22Rv1 (cell line): ENCODE results near the gene NLRP5.

Experiments used
- ZFX ChIP-seq: fragments of 450-650 bp; IDR thresholded peaks from 2 replicates; pipeline ENCODE4 v1.6.1; 2017; ENCODE audit warnings: antibody characterized with exemption, borderline replicate concordance
- TF ChIP-seq, protein P1 (sequence below): fragments of 450-650 bp; IDR thresholded peaks from 2 replicates; pipeline ENCODE4 v1.5.1; 2017; ENCODE audit warnings: mild to moderate bottlenecking

DNA sequence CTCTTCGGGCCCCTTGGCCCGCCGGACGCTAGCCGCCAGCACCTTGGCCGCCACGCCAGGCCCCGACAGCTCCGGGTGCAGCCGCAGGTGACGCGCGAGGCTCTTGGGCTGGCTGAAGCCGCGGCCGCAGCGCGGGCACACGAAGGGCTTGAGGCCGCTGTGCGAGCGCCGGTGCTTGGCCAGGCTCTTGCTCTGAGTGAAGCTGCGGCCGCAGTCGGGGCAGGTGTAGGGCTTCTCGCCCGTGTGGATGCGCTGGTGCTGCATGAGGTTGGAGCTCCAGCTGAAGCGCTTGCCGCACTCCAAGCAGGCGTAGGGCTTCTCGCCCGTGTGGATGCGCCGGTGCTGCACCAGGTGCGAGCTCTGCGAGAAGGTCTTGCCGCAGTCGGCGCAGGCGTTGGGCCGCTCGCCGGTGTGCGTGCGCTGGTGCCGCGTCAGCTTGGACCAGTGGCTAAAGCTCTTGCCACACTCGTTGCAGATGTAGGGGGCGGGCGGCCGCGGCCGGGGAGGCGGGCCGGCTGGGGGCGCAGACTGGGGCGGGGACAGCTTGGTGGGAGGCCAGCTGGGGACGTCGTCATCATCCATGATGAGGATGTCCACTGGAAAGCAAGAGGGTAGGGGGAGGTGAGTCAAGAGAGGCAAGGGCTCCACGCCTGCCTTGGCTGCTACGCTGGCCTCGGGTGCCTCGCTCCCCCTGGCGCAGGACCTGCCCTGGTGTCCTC lies 102.1 kb downstream of the NLRP5 start:
- TF ChIP-seq, protein P1, sequence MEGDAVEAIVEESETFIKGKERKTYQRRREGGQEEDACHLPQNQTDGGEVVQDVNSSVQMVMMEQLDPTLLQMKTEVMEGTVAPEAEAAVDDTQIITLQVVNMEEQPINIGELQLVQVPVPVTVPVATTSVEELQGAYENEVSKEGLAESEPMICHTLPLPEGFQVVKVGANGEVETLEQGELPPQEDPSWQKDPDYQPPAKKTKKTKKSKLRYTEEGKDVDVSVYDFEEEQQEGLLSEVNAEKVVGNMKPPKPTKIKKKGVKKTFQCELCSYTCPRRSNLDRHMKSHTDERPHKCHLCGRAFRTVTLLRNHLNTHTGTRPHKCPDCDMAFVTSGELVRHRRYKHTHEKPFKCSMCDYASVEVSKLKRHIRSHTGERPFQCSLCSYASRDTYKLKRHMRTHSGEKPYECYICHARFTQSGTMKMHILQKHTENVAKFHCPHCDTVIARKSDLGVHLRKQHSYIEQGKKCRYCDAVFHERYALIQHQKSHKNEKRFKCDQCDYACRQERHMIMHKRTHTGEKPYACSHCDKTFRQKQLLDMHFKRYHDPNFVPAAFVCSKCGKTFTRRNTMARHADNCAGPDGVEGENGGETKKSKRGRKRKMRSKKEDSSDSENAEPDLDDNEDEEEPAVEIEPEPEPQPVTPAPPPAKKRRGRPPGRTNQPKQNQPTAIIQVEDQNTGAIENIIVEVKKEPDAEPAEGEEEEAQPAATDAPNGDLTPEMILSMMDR = no peak
- no peak for TF ChIP-seq ZFX
